Astrocyte of the cerebellum (primary cell): ENCODE measurements around the gene TVP23C.

Experiments
- DNase-seq: peaks from one replicate; pipeline ENCODE4 v3.0.0-alpha.2; 2011; ENCODE audit warnings: low read depth
- H3K4me3 ChIP-seq: 2 replicates; pipeline ENCODE4 v1.5.1; 2011; ENCODE audit warnings: mild to moderate bottlenecking, low read depth, low read length, moderate library complexity
- CTCF ChIP-seq: IDR thresholded peaks from 2 replicates; pipeline ENCODE4 v1.5.1; 2012; ENCODE audit warnings: low read length, low read depth, moderate library complexity, mild to moderate bottlenecking; ENCODE audit errors: missing control alignments
- in situ Hi-C: cut with HindIII; loops from 2 replicates; pipeline ENCODE4 v1.10.0; 2017; ENCODE audit warnings: low sequenced_read_pairs

TVP23C gene

GRCh38 chr17:15490634-15491261 lies 72.5 kb downstream of the TVP23C start:
- peak; percentile 9 for DNase-seq
- H3K4me3 ChIP-seq: no peak overlapping the region
- no peak for TF ChIP-seq CTCF
- in situ Hi-C loops: loop anchor here (25.0 kb wide), 1 partner anchor 228 kb away; the partner anchor contains the start of gene PMP22

- no peak overlapping the region for H3K4me3 ChIP-seq
- no peak for TF ChIP-seq CTCF
- DNase-seq: no peak
- in situ Hi-C loops: loop anchor here (25.0 kb wide), 1 partner anchor 226 kb away; the partner anchor contains the start of gene PMP22
Observed at GRCh38 chr17:15488557-15488956, 74.7 kb downstream of the TVP23C start.

- TF ChIP-seq CTCF: no peak
- DNase-seq: no peak
- H3K4me3 ChIP-seq: no peak overlapping the region
- in situ Hi-C loops: loop anchor here (25.0 kb wide), 1 partner anchor 223 kb away; the partner anchor contains the start of gene PMP22
Observed at GRCh38 chr17:15485045-15485444, 78.2 kb downstream of the TVP23C start.

GRCh38 chr17:15483431-15483830 lies 79.9 kb downstream of the TVP23C start:
- TF ChIP-seq CTCF: no peak
- in situ Hi-C loops: loop anchor here (25.0 kb wide), 1 partner anchor 221 kb away; the partner anchor contains the start of gene PMP22
- no peak for DNase-seq
- H3K4me3 ChIP-seq: no peak overlapping the region

- no peak for DNase-seq
- in situ Hi-C loops: loop anchor here (25.0 kb wide), 1 partner anchor 220 kb away; the partner anchor contains the start of gene PMP22
- TF ChIP-seq CTCF: no peak
- no peak overlapping the region for H3K4me3 ChIP-seq
Observed at GRCh38 chr17:15482476-15482875, 80.8 kb downstream of the TVP23C start.

- no peak overlapping the region for H3K4me3 ChIP-seq
- no peak for DNase-seq
- TF ChIP-seq CTCF: no peak
- in situ Hi-C loops: loop anchor here (25.0 kb wide), 1 partner anchor 219 kb away; the partner anchor contains the start of gene PMP22
Observed at GRCh38 chr17:15481481-15481880, 81.8 kb downstream of the TVP23C start.
